Gastrocnemius medialis (tissue), 4 donors: ENCODE data around the gene SLC37A1. TPM values are rescaled to one million over a fixed set of nuclear protein-coding genes. Genes with fewer than 3 reads are reported as not detected.
A peak's percentile ranks its signal among the peaks of the same experiment; 100 is the strongest.

Experiments
- ATAC-seq, 2 donors: fragments of 150-250 bp; one replicate each; pipeline ENCODE4 v1.9.1; 2016
- DNase-seq, 2 donors: peaks; one replicate each; pipeline ENCODE4 v3.0.0-alpha.2; 2019
- H3K27ac ChIP-seq, 4 donors: fragments of 200-600 bp; sonication (generic); 1 replicate in 1 of 4; 2 replicates in 3 of 4; pipeline ENCODE4 v1.5.1; 2016 to 2018; ENCODE audit warnings: mild to moderate bottlenecking in 2 of 4, moderate library complexity in 1 of 4
- H3K27me3 ChIP-seq, 3 donors: fragments of 200-600 bp; sonication (generic) in 2 of 3; 1 replicate in 1 of 3; 2 replicates in 2 of 3; pipeline versions ENCODE4 v1.5.1 to v1.6.0; 2016 to 2019; ENCODE audit warnings: mild to moderate bottlenecking in 1 of 3, moderate library complexity in 1 of 3
- H3K36me3 ChIP-seq, 2 donors: fragments of 200-600 bp; sonication (generic) in 1 of 2; one replicate each; pipeline ENCODE4 v1.5.1; 2017 to 2018
- H3K4me1 ChIP-seq, 2 donors: fragments of 200-600 bp; sonication (generic) in 1 of 2; one replicate each; pipeline ENCODE4 v1.5.1; 2016 to 2017; ENCODE audit warnings: mild to moderate bottlenecking in 2 of 2
- H3K4me3 ChIP-seq, 4 donors: fragments of 200-600 bp; sonication (generic) in 3 of 4; 1 replicate in 1 of 4; 2 replicates in 3 of 4; pipeline ENCODE4 v1.5.1; 2016 to 2019; ENCODE audit warnings: mild to moderate bottlenecking in 2 of 4
- H3K9me3 ChIP-seq, 3 donors: fragments of 200-600 bp; sonication (generic) in 2 of 3; 1 replicate in 1 of 3; 2 replicates in 2 of 3; pipeline ENCODE4 v1.5.1; 2016 to 2019
- POLR2A ChIP-seq, 2 donors: fragments of 450-650 bp; IDR thresholded peaks; one replicate each; pipeline ENCODE4 v1.6.1; 2017; ENCODE audit warnings: antibody characterized with exemption in 2 of 2, mild to moderate bottlenecking in 2 of 2, moderate library complexity in 2 of 2
- in situ Hi-C, 4 donors: fragments of 200-750 bp; cut with MboI; loops; one replicate each; pipeline versions ENCODE4 v1.15.0 to v1.8.0; 2017; ENCODE audit warnings: low sequenced_read_pairs in 4 of 4
- intact Hi-C: fragments of 100-400 bp; cut with DNase I; formaldehyde crosslinking; loops from one replicate; pipeline ENCODE4 v1.15.1; 2023; ENCODE audit warnings: low total_unique reads
- total RNA-seq, 4 donors: library from RNA; depleted of rRNA; stranded (reverse); fragments of >200 nt; gene quantifications; one replicate each; pipeline versions ENCODE4 v1.1.0 to v1.2.3, GENCODE V29; 2016
- TF ChIP-seq, protein P1 (sequence below), 5 experiments: fragments of 450-650 bp in 3 of 5; fragments of 200-600 bp in 2 of 5; sonication (generic) in 2 of 5; IDR thresholded peaks in 4 of 5; conservative IDR thresholded peaks in 1 of 5; 1 replicate in 4 of 5; 2 replicates in 1 of 5; pipeline ENCODE4 v1.5.1; 2016 to 2019; ENCODE audit warnings: antibody characterized with exemption in 5 of 5, mild to moderate bottlenecking in 3 of 5, moderate library complexity in 3 of 5

SLC37A1 gene
- total RNA-seq, 4 donors from 2014 or later = 8.3 to 16.1 (median 12.4) TPM

DNA sequence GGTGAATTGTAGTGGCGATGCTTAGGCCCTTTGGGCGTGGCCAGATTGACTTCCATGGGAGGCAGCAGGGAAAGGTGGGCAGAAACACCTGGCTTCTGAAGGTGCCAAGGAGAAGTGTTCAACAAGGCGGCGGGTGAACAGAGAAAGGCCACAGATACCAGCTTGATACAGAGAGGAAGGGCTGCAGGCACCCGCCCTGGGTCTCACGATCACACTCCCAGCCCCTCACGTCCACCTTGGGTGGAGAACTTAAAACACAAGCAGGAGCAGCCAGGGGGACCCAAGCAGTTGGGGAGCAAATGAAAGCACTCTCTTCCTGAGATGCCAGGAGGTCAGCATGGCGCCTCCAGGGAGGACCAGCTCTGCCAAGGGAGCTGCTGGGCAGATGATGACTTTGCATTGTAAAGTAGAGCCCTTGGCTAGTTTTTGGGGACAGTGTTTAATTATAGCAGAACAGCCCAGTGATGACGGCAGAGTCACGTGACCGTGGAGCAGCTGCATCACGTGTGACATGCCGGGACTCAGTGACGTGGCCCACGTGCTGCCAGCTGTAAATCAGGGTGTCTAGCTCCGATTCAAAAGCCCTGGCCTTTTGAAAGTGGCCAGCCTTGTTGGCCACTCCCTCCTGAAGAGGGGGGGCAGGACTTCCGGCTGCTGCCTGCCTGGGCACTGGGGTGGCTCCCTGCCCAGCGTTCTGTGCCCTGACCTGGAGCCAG is 19.0 kb downstream of the SLC37A1 start:
- Histone ChIP-seq H3K27me3 (no peaks in the 10 kb centered on the region), H3K27ac (peak overlapping the region; percentile 85 to 96 (median 88)), H3K9me3 (no peaks in the 10 kb centered on the region), H3K4me1 (peaks cover 46 to 71% of the 10 kb centered on the region in 2 donors), H3K4me3 (peak overlapping the region; percentile 6 to 18 (median 14)), H3K36me3 (no peaks in the 10 kb centered on the region)
- TF ChIP-seq, protein P1, sequence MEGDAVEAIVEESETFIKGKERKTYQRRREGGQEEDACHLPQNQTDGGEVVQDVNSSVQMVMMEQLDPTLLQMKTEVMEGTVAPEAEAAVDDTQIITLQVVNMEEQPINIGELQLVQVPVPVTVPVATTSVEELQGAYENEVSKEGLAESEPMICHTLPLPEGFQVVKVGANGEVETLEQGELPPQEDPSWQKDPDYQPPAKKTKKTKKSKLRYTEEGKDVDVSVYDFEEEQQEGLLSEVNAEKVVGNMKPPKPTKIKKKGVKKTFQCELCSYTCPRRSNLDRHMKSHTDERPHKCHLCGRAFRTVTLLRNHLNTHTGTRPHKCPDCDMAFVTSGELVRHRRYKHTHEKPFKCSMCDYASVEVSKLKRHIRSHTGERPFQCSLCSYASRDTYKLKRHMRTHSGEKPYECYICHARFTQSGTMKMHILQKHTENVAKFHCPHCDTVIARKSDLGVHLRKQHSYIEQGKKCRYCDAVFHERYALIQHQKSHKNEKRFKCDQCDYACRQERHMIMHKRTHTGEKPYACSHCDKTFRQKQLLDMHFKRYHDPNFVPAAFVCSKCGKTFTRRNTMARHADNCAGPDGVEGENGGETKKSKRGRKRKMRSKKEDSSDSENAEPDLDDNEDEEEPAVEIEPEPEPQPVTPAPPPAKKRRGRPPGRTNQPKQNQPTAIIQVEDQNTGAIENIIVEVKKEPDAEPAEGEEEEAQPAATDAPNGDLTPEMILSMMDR (IDR thresholded peaks at IDR 0.05 in 4 of 5, conservative IDR thresholded peaks at IDR 0.05 in 1 of 5) = peak in 2 of 5 experiments; percentile 42 to 45
- peak; percentile 70 to 82 for TF ChIP-seq POLR2A (IDR thresholded peaks at IDR 0.05)
- DNase-seq (peak; percentile 98 to 99), ATAC-seq (peak; percentile 77 to 83)
- intact Hi-C loops (loop anchor here (2.0 to 10.0 kb wide), 2 partner anchors 36 to 198 kb away; partner anchors contain the start of gene RSPH1), in situ Hi-C loops (no loop called here)

DNA sequence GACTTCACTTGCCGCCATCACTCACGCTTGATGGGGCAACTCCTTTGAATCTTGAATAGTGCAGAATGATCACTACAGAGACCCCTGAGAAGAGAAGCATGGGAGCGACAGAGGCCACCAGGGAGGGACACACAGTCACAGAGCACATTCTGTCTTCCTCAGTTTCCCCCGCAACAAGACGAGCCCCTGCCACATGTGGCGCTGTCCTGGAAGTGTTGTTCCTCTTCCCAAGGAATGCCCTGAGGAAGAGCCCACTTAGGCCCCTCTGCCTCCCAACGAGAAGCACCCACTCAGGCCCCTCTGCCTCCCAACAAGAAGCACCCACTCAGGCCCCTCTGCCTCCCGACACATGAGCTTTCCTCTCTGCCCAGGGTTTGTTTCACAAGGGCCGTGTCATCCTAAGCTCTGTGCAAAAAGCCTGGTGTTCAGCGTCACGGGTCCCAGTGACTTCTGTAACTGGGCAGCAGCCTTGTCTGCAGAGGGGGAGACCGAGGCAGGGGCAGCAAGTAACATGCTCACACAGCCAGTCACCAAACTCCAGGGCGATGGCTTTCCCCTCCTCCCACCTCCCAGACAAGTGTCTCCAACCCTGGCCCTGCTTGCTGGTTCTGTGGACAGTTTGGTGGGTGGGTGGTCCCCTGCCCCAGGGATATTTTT is 19.8 kb downstream of the SLC37A1 start:
- no peaks in the 10 kb centered on the region for H3K27me3 ChIP-seq
- no peaks in the 10 kb centered on the region for H3K9me3 ChIP-seq
- ATAC-seq (no peak), DNase-seq (no peak)
- peak overlapping the region; percentile 85 to 96 (median 88) for H3K27ac ChIP-seq
- in situ Hi-C loops = no loop called here
- peaks cover 39 to 63% of the 10 kb centered on the region in 2 donors for H3K4me1 ChIP-seq
- intact Hi-C loops = loop anchor here (2.0 to 10.0 kb wide), 2 partner anchors 37 to 199 kb away; partner anchors contain the start of gene RSPH1
- peak overlapping the region; percentile 6 to 18 (median 10) for H3K4me3 ChIP-seq
- H3K36me3 ChIP-seq = no peaks in the 10 kb centered on the region
- TF ChIP-seq, protein P1 (IDR thresholded peaks at IDR 0.05 in 4 of 5, conservative IDR thresholded peaks at IDR 0.05 in 1 of 5) = no peak
- TF ChIP-seq POLR2A (IDR thresholded peaks at IDR 0.05) = no peak

DNA sequence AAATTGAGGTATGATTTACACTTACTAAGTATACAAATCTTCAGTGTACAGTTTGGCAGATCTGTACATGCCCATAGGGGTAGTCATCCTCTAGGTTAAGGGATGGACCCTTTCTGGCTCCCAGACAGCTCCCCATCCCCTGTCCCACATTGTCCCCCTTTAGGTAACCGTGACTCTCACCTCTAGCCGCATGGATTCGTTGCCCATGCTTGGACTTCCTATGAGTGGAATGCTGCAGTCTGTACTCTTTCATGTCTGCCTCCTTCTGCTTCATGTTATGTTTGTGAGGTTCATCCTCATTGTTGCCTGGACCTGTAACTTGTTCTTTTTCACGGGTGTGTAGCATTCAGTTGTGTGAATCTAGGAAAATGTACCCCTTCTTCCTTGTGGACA is 20.3 kb downstream of the SLC37A1 start:
- TF ChIP-seq POLR2A (IDR thresholded peaks at IDR 0.05) = no peak
- TF ChIP-seq, protein P1 (IDR thresholded peaks at IDR 0.05 in 4 of 5, conservative IDR thresholded peaks at IDR 0.05 in 1 of 5) = no peak
- no peaks in the 10 kb centered on the region for H3K9me3 ChIP-seq
- peaks cover 36 to 57% of the 10 kb centered on the region in 2 donors for H3K4me1 ChIP-seq
- intact Hi-C loops (loop anchor here (2.0 to 10.0 kb wide), 2 partner anchors 37 to 199 kb away; partner anchors contain the start of gene RSPH1), in situ Hi-C loops (no loop called here)
- H3K36me3 ChIP-seq = no peaks in the 10 kb centered on the region
- no peak overlapping the region for H3K4me3 ChIP-seq
- no peaks in the 10 kb centered on the region for H3K27me3 ChIP-seq
- DNase-seq (no peak), ATAC-seq (no peak)
- peak overlapping the region; percentile 85 to 96 (median 88) for H3K27ac ChIP-seq

DNA sequence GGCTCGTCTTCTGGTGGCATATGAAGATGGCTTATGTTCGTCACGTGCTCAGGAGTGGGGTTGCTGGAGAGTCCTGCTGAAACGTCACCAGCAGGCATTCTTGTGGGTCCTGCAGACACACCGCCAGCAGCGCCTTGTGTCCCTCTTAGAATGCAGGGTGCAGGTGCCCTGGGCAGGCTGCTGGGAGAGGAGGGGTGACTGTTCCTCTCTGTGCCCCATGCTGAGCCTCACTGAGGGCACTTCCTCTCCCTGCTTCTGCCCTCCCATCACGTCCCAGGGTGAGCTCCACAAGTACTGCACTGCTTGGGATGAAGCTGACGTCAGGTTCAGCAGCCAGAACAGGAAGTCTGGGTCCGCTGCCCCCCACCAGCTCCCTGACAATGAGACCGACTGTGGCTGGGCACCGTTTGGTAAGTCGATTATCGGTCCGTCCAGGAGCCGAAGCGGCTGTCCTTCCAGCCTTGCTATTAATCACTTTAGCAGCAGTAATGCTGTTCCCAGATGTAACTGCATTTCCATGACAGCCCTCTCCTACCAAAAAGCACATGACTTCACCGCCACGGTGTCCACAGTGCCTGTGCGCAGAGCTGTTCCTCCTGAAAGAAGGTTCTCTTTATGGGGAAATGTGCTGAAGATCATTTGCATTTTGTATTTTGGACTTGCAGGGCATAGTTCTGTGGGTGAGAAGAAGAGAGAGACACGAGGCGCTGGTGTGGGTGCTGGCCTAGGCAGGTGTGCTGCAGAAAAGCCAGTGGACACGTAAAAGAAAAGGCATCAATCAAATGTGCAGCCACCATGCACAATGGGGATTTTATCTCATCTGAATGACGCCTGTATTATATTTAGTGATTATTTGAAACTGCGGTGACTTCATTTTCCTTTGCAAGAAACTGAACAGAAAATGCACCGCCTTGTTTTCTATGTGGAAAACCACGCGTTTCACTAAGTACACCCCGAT is 21.0 kb downstream of the SLC37A1 start:
- TF ChIP-seq POLR2A (IDR thresholded peaks at IDR 0.05) = peak in 1 of 2 donors; percentile 18
- TF ChIP-seq, protein P1 (IDR thresholded peaks at IDR 0.05 in 4 of 5, conservative IDR thresholded peaks at IDR 0.05 in 1 of 5) = no peak
- no peaks in the 10 kb centered on the region for H3K9me3 ChIP-seq
- intact Hi-C loops (loop anchor here (10.0 kb wide), 1 partner anchor 200 kb away; no protein-coding TSS in a partner anchor), in situ Hi-C loops (no loop called here)
- no peak for DNase-seq
- no peak overlapping the region for H3K4me3 ChIP-seq
- H3K4me1 ChIP-seq = peaks cover 36 to 50% of the 10 kb centered on the region in 2 donors
- no peak for ATAC-seq
- H3K36me3 ChIP-seq = no peaks in the 10 kb centered on the region
- no peaks in the 10 kb centered on the region for H3K27me3 ChIP-seq
- peak overlapping the region; percentile 85 to 96 (median 88) for H3K27ac ChIP-seq
